Non-pigmented ciliary epithelial cell (primary cell): Measurements from ENCODE around the gene SCAPER.

ENCODE experiments used
- DNase-seq: peaks from one replicate; pipeline ENCODE4 v3.0.0-alpha.2; 2010; ENCODE audit warnings: low read depth

The SCAPER gene

DNA sequence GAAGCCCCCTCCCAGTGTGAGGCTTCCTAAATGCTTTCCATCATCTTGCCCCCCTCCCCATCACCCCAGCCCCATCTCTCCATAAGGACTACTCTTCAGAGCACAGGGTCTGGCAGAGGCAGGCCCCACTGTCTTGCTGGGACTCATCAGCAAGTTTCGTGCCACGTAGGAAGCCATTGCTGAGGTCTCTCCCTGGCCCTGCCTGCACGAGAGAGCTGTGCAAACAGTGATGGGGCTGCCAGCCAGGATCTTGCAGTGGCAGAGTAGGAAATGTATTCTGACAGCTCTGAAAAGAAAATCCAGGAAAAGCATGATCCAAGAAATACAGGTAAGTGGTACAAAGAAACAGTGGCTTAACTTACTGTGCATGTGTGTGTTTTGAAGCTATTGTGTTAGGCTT lies 546.0 kb downstream of the SCAPER start:
- no peak for DNase-seq

DNA sequence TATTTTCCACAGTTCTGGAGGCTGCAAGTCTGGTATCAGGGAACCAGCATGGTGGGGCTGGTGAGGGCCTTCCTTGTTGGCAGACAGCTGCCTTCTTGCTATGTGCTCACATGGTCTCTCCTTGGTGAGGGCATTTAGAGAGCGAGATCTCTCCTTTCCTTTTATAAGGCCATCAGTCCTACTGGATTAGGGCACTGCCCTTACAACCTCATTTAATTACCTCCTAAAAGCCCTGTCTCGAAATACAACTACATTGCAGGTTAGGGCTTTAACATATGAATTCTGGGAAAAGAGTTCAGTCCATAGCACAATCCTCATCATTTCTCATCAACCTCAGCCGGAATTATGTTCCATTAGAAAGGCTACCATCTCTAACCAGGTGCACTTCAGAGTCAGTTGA lies 546.7 kb downstream of the SCAPER start:
- no peak for DNase-seq

DNA sequence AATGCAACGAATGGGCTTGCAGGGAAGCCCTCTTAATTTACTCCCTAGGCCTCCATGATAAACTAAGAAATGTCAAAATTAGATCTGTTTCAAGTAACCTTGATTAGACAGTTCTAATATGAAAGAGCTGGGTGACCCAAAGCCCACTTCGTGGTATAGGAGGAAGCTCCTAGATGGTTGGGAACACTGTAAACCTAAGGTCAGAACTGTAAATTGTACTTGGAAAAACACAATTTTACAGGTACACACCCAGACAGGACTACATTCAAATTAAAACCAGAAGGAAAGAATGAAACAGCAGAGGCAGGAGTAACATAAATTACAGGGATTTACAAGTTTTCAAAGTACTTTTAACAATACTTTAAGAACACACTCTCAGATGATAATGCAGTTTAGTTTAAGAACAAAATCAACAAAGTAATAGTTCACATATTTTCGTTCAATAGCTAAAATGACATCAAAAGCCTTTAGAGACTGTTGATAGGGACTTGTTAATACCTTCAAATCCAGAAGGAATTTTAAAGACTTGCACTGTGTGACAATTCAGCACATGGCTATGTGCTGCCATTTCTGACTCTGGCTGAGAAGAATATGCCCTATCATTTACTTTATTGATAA lies 550.2 kb downstream of the SCAPER start:
- no peak for DNase-seq

DNA sequence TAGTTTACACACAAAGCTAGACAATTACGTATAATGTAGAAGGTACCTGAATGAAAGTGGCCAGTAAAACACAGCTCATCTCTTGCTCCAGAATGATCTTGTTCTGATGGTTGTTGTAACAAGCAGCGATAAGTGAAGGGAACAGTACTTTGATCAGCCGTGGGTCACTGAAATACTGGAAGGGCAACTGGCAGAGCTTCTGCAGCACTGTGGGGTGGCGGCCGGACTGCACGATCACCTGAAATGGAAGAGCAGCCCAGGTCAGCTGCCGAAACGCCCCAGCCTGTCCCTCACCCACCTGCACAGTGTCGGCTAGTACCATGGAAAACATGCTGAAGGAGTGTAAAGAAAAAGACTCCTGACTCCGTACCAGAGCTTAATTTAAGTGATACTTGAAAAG lies 551.2 kb downstream of the SCAPER start:
- no peak for DNase-seq

DNA sequence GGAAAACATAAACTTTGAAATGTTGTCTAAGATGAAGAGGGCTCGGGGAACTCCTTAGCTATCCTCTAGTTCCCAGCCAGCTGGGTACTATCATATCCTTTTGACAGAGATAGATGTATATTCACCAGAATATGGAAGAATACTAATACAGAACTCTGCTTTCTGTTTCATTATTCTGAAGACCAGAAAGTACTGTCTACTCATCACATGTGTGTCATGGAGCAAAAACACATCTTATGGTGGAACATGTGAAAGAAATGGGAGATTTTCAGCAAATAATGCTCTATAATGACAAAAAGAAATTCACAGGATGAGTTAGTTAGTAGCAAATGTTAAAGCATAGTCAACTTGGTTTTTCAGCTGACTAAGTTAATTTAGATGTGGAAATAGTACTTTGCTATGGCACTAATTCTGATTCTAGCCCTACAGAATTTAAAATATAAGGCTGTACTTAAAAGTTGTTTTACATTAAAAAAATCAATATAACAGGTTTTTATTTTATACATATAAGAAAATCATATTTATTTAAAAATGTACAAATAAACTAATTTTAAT lies 552.0 kb downstream of the SCAPER start:
- DNase-seq: no peak

DNA sequence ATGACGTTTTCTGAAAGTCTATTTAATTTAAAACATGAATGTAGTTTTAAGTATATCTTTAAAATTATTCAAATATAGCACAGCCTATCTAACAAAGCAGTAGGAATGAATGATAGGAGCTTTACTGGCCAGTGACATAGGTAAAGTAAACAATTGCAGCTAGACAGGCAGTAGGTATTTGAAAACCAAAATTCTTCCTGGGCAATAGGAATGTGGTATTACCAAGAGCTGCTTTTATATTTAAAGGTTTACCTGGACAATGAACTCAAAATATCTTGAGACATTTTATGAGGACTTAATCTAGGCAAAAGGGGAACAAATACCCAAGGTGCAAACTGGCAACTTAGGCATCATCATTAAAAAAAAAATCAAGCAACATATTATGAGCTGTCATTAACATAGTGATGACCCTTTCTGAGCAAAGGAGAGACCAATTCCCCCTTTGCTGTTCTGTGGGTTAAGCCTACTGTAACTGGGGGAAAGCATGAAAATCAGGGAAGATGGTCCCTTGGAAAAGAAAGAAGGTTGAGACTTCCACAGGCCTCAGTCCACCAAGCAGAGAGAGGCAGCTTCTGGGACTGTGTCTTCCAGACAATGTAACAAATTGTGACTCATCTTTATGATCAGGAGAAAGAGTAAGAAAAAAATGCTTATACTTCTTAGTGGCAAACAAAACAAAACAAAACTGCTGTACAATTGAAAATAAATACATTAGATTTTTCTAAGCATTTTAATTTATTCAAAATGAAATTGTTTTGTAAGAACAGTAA lies 555.7 kb downstream of the SCAPER start:
- DNase-seq: no peak

DNA sequence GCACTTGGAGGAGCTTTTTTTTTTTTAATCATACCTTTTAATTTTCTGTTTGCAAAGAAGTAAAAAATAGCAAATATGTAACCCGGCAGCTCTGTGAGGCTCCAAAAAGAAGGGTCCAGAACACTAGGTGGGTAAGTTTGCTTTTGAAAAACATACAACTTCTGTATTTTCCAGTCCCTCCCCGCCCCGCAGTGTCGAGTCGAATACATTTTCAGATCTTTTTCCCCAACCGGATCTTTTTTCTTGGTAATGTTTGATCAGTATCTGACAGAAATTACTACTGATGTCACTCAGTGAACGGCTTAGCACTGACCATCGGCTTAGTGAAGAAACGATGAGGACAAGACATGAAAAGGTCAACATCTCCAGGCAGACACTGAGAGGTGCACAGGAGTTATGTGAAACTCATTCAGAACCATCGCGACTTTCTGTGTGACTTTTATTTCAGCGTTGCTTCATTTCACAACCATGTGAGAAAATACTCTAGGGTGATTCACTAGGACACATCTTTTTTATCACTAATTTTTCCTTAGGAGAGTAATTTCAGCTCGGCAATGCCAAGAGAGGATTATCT lies 557.6 kb downstream of the SCAPER start:
- no peak for DNase-seq

DNA sequence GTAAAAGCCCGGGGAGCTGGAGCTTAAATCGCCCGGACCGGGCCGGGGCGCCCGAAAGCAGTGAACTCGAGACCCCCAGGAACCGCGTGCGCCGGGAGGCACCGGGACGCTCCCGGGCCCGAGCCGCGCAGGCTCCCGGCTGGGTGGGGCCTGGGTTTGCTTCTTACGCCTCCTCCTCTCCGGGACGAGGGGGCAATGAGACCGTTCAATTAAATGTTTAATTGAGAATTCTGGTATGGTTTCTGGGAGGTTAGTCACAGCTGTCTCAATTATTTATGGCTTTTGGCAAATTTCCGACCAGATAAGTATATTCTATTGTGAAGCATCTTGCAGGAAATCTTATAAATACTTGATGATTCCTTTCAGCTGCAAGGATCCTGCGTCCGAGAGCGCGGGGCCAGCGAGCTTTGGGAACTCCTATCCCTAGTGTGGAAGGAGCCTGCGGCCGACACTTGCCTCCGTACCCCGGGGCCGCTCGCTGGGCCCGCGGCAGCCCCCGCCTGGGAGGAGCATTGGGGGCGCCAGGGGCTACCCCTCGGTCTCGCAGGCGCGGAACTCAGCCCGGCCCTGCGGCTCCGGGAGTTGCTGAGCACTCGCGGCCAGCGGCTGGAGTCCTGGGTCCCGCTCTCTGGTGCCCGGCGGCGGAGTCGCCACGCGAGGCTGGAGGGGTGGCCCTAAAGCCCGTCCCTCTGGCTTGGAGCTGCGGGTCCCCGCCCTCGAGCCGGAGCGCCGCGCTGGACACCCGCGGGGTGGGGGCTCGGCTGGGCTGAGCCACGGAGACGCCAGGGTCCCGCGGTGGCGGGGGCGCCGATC lies 558.3 kb downstream of the SCAPER start:
- DNase-seq: no peak

DNA sequence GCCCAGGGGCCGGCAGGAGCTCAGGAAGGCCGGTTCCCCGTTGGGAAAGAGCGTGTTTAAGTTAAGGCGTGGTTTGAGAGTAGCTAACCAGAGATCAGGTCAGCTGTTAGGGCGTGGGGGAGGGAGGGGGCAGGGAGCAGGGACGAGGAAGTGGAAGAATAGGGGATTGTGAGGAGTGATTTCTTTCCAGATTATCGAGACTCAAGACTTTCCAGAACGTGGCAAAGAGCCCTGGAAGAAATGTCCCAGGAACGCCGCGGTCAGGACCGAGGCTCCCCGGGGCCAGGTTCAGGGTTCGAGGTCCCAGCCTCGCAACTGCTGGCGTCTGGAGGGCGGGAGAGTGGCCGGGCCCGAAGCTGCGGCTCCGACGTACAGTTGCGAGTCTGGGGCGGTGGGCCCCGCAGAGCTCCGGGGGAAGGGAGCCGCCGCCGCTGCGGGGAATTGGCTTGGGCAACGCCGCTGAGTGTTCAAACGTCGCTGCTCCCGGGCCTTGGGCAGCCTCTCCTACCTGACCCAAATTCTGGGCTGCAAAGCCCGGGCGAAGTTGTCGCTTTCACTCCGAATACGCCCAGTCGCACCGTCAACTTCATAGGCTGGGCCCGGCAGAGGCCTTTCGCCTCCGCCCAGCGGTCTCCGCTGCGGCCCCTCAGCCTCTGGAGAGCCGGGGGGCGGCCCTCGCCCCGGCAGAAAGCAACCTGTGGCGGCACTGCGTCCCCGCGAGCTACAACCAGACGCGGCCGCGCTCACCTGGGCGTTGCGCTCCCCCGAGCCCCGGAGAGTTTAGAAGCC lies 559.1 kb downstream of the SCAPER start:
- no peak for DNase-seq

DNA sequence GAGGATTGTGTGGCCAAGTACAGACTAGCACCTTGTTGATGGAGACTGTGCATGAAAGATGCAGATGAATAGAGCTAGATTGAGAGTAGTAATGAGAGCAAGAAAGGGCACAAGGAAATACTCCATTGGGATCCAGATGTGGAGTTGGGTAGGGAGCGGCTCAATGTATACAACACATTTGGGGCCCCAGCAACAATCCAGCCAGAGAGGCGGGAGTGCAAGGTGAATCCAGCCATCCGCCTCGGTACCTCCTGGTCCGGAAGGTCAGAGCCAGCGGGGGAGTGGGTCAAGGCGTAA lies 559.6 kb downstream of the SCAPER start:
- DNase-seq: no peak

DNA sequence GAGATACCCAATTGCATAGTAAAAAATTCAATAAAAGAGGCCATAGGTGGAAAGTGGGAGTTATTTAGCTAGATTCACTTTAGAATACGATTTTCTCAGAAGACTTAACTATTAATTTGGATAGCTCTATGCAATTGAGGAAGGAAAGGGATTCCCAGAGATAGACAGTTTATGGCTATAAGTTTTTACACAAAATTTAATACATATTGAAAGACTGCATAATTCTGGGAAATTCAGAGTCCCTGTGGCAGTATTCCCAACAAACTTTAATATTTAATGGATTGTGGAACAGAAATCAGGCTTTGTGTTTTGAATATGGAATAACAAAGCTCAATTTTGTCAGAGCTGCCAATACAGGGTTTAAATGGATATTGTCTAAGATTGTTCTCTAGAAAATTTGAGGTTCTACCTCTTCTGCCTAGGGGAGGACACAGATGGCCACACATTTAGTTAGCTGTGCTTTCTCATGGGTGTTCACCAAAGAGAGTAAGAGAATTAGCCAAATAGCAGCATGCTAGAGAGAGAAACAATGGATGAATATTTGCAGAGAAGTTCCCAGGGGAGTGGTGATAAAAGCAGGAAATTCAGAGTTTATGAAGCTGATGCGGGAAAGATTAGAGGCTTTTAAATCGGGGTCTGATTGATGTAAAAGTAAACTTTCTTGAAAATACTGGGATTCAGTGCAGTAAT lies 560.1 kb downstream of the SCAPER start:
- DNase-seq: no peak

DNA sequence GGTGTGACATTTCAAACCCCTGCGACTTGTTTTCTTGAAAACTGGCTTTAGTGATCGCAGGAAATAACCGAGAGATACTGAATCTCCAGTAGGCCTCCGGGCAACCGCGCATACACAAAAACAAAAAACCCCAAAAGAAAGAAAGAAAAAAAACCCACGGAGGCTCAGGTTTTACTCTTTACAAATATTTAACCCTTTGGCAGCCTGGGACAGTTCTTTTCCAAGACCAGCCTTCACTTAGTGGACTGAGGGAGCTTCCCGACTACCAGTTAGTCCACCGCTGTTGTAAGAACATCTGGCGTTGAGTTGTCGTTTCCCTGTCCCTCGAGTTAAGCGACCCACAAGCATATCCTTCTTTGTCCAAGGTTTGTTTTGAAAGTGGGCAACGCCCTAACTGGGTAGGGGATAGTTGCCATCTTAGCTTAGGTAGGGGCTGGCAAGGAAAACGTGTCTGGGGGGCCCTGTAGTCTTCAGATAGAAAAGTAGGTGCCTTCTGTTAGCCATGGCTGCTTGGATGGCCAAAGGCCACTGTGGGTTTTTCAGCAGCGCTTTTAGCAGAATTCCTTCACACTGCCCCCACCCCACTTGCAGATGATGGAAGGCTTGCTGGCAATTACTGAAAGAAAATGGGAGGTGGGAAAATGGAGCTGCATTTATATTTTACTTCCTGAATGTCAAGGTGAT lies 561.7 kb downstream of the SCAPER start:
- no peak for DNase-seq

DNA sequence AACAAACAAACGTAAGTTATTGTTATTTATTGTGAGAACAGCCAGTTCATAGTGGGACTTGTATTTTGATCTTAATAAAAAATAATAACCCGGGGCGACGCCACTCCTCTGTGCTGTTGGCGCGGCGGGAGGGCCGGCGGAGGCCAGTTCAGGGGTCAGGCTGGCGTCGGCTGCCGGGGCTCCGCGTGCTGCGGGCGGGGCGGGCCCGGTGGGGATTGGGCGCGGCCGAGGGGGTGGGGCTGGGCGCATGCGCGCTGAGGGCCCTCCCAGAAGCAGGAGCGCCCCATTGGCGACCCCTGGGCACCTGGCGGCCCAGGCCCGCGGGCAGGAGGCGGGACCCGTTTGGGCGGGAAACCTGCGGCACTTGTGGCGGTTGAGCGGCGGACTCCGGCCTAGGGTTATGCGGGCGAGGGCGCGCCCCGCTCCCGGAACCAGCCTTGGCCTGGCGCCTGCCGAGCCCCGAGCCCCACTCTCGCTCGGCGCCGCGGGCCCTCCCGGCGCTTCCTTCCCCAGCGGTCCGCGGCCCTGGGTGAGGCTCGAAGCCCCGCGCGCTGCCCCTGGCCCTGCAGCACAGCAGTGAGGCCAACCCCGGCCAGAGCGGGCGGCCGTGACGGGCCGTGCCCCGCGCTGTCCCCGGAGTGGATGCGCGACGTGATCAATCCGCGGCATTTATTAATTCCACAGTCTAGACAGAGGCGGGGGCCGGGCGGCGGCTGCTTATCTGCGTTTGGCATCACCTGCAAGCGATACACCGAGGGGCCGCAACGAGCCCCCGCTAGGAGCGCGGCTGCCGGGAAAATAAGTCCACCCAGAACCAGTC lies 562.5 kb downstream of the SCAPER start:
- DNase-seq: no peak

DNA sequence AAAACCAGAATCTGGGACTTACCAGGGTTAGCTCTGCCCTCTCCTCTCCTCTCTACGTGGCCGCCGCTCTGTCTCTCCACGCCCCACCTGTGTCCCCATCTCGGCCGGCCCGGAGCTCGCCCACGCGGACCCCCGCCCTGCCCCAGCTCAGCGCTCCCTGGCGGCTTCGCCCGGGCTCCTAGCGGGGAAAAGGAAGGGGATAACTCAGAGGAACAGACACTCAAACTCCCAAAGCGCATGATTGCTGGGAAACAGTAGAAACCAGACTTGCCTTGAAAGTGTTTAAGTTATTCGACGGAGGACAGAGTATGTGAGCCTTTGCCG lies 563.1 kb downstream of the SCAPER start:
- no peak for DNase-seq

DNA sequence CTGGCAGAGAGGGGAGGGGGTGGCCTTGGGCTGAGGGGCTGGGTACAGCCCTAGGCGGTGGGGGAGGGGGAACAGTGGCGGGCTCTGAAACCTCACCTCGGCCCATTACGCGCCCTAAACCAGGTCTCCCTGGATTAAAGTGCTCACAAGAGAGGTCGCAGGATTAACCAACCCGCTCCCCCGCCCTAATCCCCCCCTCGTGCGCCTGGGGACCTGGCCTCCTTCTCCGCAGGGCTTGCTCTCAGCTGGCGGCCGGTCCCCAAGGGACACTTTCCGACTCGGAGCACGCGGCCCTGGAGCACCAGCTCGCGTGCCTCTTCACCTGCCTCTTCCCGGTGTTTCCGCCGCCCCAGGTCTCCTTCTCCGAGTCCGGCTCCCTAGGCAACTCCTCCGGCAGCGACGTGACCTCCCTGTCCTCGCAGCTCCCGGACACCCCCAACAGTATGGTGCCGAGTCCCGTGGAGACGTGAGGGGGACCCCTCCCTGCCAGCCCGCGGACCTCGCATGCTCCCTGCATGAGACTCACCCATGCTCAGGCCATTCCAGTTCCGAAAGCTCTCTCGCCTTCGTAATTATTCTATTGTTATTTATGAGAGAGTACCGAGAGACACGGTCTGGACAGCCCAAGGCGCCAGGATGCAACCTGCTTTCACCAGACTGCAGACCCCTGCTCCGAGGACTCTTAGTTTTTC lies 563.6 kb downstream of the SCAPER start:
- no peak for DNase-seq

DNA sequence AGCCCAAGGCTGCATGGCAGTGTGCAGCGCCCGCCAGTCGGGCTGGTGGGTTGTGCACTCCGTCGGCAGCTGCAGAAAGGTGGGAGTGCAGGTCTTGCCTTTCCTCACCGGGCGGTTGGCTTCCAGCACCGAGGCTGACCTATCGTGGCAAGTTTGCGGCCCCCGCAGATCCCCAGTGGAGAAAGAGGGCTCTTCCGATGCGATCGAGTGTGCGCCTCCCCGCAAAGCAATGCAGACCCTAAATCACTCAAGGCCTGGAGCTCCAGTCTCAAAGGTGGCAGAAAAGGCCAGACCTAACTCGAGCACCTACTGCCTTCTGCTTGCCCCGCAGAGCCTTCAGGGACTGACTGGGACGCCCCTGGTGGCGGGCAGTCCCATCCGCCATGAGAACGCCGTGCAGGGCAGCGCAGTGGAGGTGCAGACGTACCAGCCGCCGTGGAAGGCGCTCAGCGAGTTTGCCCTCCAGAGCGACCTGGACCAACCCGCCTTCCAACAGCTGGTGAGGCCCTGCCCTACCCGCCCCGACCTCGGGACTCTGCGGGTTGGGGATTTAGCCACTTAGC lies 564.3 kb downstream of the SCAPER start:
- DNase-seq: no peak

DNA sequence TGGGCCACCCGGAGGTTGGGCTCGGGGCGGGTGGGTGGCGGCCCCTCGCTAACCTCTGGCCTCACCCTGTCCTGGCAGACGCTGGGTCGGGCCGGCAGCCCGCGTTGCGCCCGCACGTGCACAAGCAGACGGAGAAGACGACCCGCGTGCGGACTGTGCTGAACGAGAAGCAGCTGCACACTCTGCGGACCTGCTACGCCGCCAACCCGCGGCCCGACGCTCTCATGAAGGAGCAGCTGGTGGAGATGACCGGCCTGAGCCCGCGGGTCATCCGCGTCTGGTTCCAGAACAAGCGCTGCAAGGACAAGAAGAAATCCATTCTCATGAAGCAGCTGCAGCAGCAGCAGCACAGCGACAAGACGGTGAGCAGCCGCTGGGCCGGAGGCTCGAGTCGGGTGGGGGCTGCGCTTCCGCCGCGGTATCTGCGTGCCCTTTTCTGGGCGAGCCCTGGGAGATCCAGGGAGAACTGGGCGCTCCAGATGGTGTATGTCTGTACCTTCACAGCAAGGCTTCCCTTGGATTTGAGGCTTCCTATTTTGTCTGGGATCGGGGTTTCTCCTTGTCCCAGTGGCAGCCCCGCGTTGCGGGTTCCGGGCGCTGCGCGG lies 564.8 kb downstream of the SCAPER start:
- DNase-seq: no peak
